Duodenal mucosa (tissue), 2 donors: ENCODE measurements around the gene PLXNA2.

Experiments used
- H3K27ac ChIP-seq: one replicate; pipeline ENCODE4 v1.7.0; 2013; ENCODE audit warnings: low read depth, low read length
- H3K27me3 ChIP-seq, 2 donors: one replicate each; pipeline ENCODE4 v1.7.0; 2013; ENCODE audit warnings: low read length in 2 of 2, control low read depth in 1 of 2; ENCODE audit not compliant: insufficient read depth in 2 of 2, control insufficient read depth in 1 of 2
- H3K36me3 ChIP-seq, 2 donors: one replicate each; pipeline ENCODE4 v1.7.0; 2013; ENCODE audit warnings: low read length in 2 of 2, control low read depth in 1 of 2; ENCODE audit not compliant: insufficient read depth in 2 of 2, control insufficient read depth in 1 of 2
- H3K4me1 ChIP-seq, 2 donors: one replicate each; pipeline ENCODE4 v1.7.0; 2013; ENCODE audit warnings: low read length in 2 of 2, control low read depth in 1 of 2; ENCODE audit not compliant: insufficient read depth in 2 of 2, control insufficient read depth in 1 of 2
- H3K4me3 ChIP-seq, 2 donors: one replicate each; pipeline ENCODE4 v1.7.0; 2013; ENCODE audit warnings: low read length in 2 of 2, low read depth in 1 of 2
- H3K9ac ChIP-seq, 2 donors: one replicate each; pipeline ENCODE4 v1.7.0; 2013; ENCODE audit warnings: low read length in 2 of 2, low read depth in 1 of 2
- H3K9me3 ChIP-seq, 2 donors: one replicate each; pipeline ENCODE4 v1.7.0; 2013; ENCODE audit warnings: low read length in 2 of 2, control low read depth in 1 of 2; ENCODE audit not compliant: control insufficient read depth in 1 of 2

Gene PLXNA2

DNA sequence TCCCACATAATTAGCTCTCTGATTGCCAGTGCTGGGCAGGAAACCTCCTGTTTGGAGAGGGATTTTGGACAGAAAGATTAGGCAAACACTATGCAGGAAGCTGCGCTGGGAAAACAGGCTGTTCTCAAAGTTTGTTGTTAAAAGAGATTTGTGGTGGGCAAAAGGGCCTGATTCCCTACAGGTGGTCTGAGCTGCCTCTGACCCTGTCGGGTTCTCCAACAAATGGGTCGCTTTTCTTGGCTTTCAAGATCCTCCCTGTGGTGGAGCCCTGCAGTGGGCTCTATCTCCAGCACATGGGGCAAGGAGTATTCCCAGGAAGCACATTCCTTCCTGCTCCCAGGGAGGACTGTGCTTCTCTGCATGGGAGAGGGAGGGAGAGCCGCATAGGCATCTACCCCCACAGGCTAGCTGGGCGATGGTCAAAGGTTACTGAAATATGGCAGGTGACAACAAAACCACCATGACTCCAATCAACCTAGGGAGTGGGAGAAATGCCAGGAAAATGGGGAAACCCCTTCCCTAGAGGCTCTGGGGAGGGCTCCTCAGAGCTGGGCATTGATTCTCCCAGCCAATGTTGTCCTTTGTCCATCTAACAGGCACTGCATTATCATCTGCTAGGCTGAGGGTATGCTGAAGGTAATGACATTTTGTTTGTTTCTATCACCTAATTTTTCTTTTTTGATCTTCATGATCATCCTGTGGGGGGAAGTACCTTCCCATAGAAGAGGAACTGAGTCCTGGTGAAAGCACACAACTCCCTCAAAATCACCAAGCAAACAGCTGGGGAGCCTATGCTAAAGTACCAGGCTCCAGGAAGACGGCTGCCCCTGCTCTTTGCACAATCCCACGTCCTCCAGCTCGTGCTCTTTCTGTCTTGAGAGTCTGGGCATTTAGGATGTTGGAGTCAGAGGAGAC lies 85.3 kb downstream of the PLXNA2 start:
- Histone ChIP-seq H3K4me1 (peaks cover 54 to 70% of the 10 kb centered on the region in 2 donors), H3K9me3 (no peaks in the 10 kb centered on the region), H3K4me3 (no peak overlapping the region), H3K27ac (no peak overlapping the region), H3K27me3 (no peaks in the 10 kb centered on the region), H3K36me3 (no peaks in the 10 kb centered on the region), H3K9ac (peak overlapping the region in 1 of 2 donors; percentile 30)

DNA sequence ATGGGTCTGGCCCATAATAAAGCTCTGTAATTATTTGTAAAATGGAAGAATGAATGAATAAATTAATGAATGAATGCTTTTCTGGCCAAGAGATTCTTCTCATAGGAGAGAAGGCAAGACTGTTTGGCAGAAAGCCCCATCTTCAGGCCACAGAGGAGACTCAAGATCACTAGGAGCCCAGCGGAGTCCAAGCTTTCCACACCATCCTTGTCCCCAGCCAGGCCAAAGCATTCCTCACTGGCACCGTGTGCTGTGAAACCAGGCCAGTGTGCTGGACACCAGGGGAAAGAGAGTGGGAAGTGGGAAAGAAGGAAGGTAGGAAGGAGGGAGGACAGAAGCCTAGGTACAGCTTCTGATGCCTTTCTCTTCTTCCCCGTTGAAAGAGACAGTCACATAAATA lies 86.4 kb downstream of the PLXNA2 start:
- Histone ChIP-seq H3K27ac (no peak overlapping the region), H3K9ac (peak overlapping the region in 1 of 2 donors; percentile 30), H3K27me3 (no peaks in the 10 kb centered on the region), H3K9me3 (no peaks in the 10 kb centered on the region), H3K4me3 (no peak overlapping the region), H3K36me3 (no peaks in the 10 kb centered on the region), H3K4me1 (peaks cover 52 to 70% of the 10 kb centered on the region in 2 donors)

DNA sequence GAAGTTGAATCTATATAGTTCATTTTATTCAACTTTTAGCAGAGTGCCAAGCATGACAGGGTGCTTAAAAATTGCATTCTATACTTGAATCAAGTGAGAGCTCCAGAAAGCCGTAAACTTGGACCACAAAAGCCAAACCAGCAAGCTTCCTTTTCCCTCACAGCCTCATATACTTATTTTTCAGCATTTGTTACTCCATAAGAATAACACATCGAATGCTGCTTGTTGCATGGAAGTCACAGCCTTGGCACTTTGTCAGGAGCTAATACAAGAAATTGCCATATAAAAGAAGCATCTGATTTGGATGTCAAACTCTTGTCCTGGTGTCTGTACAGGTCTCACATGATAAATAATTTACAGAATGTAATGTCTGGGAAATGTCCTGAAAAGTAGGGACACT lies 87.4 kb downstream of the PLXNA2 start:
- Histone ChIP-seq H3K27me3 (no peaks in the 10 kb centered on the region), H3K9me3 (no peaks in the 10 kb centered on the region), H3K4me3 (no peak overlapping the region), H3K9ac (no peak overlapping the region), H3K36me3 (no peaks in the 10 kb centered on the region), H3K4me1 (peaks cover 58 to 71% of the 10 kb centered on the region in 2 donors), H3K27ac (no peak overlapping the region)

DNA sequence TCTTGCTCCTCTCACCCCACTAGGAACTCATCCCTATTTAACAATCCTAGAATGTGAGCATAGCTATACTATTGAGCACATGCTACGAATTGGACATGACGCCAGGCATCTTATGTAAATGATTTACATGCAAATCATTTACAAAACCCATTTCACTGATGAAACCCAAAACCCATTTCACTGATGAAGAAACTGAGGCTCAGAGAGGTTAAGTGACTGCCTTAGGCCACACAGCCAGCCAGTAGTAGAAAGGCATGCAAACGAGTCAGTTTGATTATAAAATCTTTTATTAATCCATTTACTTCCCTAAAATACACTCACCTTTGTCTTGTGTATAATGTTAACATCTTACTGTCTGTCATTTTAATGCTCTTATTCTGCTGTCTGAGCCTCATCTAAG lies 87.9 kb downstream of the PLXNA2 start:
- Histone ChIP-seq H3K36me3 (no peaks in the 10 kb centered on the region), H3K4me1 (peaks cover 62 to 75% of the 10 kb centered on the region in 2 donors), H3K27ac (no peak overlapping the region), H3K27me3 (no peaks in the 10 kb centered on the region), H3K9me3 (no peaks in the 10 kb centered on the region), H3K4me3 (no peak overlapping the region), H3K9ac (no peak overlapping the region)

DNA sequence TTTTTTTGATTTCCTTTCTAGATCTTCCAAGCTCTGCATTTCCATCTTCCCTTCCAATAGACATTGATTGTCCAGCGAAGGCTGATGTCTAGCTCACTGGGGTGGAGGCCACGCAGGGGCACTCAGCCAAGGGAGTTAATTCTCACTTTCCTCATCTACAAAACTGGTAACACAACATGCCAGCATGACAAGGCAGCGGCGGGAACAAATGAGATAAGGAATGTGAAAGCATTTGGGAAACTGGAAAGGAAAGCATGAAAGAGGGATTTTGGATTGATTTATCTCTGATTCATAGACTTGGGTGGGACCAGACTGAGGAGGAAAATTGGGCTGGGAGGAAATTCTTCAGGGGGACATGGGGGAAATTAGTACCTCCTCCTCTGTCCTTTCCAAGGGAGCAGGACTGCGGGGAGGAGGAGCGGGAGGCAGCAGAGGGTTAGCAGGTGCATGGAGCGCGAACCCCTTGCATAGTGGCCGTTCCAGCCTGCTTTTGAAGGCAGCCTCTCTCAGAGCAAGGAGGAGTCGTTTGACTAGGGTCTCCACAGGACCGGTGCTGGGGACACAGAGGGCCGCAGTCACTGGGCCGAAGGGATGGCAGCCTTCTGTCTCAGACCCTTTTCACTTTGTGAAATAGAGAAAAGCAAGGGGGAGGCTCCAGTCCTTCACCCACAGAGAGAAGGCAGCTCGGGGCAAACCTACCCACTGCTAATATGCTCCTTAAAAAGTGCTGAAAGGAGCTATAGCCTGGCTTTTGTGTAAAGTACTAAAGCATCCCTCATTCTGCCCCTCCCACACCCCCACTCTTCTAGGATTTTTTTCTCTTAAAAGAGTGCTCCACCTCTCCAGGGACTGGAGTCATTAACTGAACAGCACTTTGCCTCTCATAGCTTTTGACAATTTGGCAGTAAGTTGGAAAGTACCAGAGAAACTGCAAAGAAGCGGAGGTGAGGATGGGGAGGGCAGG lies 89.2 kb downstream of the PLXNA2 start:
- Histone ChIP-seq H3K9me3 (no peaks in the 10 kb centered on the region), H3K9ac (peak overlapping the region in 1 of 2 donors; percentile 2), H3K4me1 (peaks cover 75 to 86% of the 10 kb centered on the region in 2 donors), H3K36me3 (no peaks in the 10 kb centered on the region), H3K4me3 (peak overlapping the region; percentile 35 to 48), H3K27ac (no peak overlapping the region), H3K27me3 (no peaks in the 10 kb centered on the region)

DNA sequence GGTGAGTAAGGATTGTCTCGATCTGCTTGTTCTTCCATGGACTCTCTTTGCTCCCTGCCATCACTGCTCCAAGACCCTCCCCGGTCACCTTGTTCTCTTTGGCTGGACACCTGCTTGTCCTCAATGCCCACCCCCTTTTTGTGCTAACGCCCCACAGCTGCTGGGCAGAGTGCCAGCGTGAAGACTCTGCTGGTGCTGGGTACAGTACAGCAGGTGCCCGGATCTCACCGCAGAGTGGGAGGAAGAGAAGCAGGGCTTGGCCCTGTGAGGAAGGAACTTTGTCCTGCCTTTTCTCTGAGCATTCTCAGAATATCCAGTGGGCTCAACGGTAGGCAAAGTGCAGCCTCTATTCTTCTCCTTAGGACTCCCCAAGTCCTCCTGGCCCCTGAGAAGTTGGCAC lies 90.1 kb downstream of the PLXNA2 start:
- H3K9ac ChIP-seq = no peak overlapping the region
- peaks cover 74 to 84% of the 10 kb centered on the region in 2 donors for H3K4me1 ChIP-seq
- H3K27me3 ChIP-seq = no peaks in the 10 kb centered on the region
- peak overlapping the region; percentile 35 to 48 for H3K4me3 ChIP-seq
- H3K9me3 ChIP-seq = no peaks in the 10 kb centered on the region
- peak overlapping the region; percentile 15 for H3K27ac ChIP-seq
- no peaks in the 10 kb centered on the region for H3K36me3 ChIP-seq

DNA sequence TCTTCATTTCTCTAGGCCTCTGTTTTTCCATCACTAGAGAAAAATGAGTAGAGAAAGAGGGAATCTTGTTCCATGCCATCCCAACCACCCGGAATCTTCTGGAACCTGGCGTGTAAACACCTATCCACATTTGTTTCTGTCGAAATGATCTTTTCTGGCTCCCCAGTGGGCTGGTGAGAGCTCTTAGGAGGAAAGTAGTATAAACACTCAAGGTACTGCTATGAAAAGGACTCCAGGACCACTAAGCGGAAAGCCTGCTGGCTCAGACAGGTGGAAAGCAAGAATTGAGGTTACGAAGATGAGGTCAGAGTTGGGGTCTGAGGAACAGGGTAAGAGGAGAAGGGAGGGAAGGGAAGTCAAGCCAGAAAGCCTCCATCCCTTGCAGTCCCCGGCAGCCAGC lies 90.8 kb downstream of the PLXNA2 start:
- no peak overlapping the region for H3K27ac ChIP-seq
- H3K9me3 ChIP-seq = no peaks in the 10 kb centered on the region
- H3K27me3 ChIP-seq = no peaks in the 10 kb centered on the region
- H3K9ac ChIP-seq = no peak overlapping the region
- peaks cover 67 to 77% of the 10 kb centered on the region in 2 donors for H3K4me1 ChIP-seq
- H3K4me3 ChIP-seq = peak overlapping the region in 1 of 2 donors; percentile 4
- H3K36me3 ChIP-seq = no peaks in the 10 kb centered on the region

DNA sequence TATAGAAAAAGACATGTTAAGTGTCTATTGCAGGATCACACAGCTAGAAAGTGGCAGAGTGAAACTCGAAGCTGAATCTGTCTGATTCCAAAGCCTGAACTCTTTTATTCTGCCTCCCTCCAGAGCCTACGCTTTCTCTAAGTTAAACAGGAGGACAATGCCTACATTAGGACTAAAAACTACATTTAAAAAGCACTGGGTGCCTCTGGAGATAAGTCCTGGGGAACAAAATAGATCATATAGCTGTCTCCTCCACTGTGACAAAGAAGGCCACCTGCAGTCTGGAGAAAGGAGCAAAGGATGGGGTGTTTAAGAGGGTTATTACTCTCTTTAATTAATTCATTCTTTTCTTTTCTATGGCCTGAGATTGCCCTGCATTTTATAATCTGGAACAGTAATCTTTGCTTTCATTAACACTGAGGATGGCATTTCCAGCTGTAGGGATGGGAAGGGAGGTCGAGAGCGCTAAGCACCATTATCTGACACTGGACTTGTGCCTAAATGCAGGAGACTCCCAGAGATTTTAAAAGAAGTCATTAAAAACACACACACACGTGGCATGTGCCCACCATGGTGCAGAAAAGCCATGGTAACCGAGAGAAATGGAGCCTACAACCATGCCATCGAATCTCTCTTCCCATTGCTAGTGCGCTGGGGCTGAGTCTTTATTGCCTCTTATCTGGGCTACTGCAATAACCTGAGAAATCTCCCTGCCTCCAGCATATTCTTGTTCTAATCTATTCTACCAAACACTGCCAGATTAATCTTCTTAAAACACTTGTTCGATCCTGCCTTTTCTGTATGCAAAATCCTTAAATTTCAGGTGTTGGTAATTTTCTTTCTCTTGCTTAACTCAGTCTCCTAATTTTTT lies 92.2 kb downstream of the PLXNA2 start:
- no peaks in the 10 kb centered on the region for H3K9me3 ChIP-seq
- H3K27ac ChIP-seq = no peak overlapping the region
- H3K4me3 ChIP-seq = no peak overlapping the region
- no peak overlapping the region for H3K9ac ChIP-seq
- H3K4me1 ChIP-seq = peaks cover 59 to 70% of the 10 kb centered on the region in 2 donors
- H3K27me3 ChIP-seq = no peaks in the 10 kb centered on the region
- H3K36me3 ChIP-seq = peaks cover 0 to 3% of the 10 kb centered on the region in 2 donors

DNA sequence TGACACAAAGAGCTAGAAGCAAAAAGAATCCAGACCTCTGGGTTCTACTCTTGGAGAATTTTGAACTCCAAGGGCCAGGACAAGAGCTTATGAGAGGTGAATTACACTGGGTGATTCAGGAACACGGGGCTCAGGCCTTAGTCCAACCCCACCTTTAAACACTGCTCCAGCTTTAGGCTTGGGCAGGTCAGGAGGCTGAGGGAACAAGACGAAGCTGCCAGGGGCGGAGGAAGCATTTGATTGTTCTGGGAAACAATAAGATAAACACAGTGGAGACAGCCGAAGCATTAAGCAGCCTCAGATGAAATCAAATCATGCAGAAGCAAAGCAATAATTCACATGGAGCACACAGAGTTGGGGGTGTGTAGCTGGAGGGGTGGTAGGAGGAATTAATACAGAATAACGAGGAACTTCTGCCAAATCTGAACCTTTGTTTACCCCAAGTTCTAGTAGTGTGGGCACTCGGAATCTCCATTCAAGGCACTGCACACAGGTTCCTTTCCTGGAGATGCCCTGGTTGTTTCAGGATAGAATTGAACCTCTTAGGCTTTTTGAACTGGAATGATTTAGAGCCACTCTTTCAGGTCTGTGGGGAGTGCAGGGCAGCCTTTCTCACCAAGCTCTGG lies 93.2 kb downstream of the PLXNA2 start:
- H3K27ac ChIP-seq = no peak overlapping the region
- peaks cover 59 to 67% of the 10 kb centered on the region in 2 donors for H3K4me1 ChIP-seq
- no peak overlapping the region for H3K4me3 ChIP-seq
- no peak overlapping the region for H3K9ac ChIP-seq
- peaks cover 0 to 3% of the 10 kb centered on the region in 2 donors for H3K36me3 ChIP-seq
- H3K27me3 ChIP-seq = no peaks in the 10 kb centered on the region
- no peaks in the 10 kb centered on the region for H3K9me3 ChIP-seq
